ENCODE data around the gene PLXND1. TPM values are rescaled to one million over a fixed set of nuclear protein-coding genes. Genes with fewer than 3 reads are reported as not detected.
"Not testable (repeated sequence)": the region's sequence is repeated elsewhere in the genome, so short reads cannot be mapped to it uniquely, and the experiment has no call there.

PLXND1 gene
- total RNA-seq, 1 donor from 2014 or later = 9.0 TPM

- Mint-ChIP-seq H3K4me3 (no peak overlapping the region), H3K27ac (peak overlapping the region; percentile 78), H3K36me3 (no peaks in the 10 kb centered on the region), H3K9me3 (no peaks in the 10 kb centered on the region), H3K4me1 (peaks cover 35% of the 10 kb centered on the region), H3K27me3 (ENCODE audit: insufficient read depth, low read depth) (peaks cover 16% of the 10 kb centered on the region)
- H3K27ac ChIP-seq = no peak overlapping the region
- TF ChIP-seq CTCF (IDR thresholded peaks at IDR 0.05) (no peak), EZH2phosphoT487 (IDR thresholded peaks at IDR 0.05) (no peak), EZH2 (IDR thresholded peaks at IDR 0.05) (no peak)
- no peaks in the 10 kb centered on the region for H3K79me2 ChIP-seq (ENCODE audit: low read depth)
- no peaks in the 10 kb centered on the region for H4K20me1 ChIP-seq (ENCODE audit: low read depth)
- no peak overlapping the region for H2AFZ ChIP-seq (replicated peaks)
- no peak overlapping the region for H3K4me3 ChIP-seq
- H3K36me3 ChIP-seq = no peaks in the 10 kb centered on the region
- H3K9me3 ChIP-seq (ENCODE audit: low read depth) = no peaks in the 10 kb centered on the region
- H3F3A ChIP-seq (ENCODE audit: low read depth) = peaks cover 2% of the 10 kb centered on the region
- peaks cover 15% of the 10 kb centered on the region for H3K4me1 ChIP-seq
- no peak overlapping the region for H3K4me2 ChIP-seq
- no peak overlapping the region for H3K9ac ChIP-seq
- no peaks in the 10 kb centered on the region for H3K27me3 ChIP-seq
- no peak for DNase-seq (ENCODE audit: low spot score)
These were observed 57.3 kb downstream of the PLXND1 start for GRCh38 chr3:129549006-129549800.

- Histone ChIP-seq H3K4me2 (no peak overlapping the region), H3K27me3 (no peaks in the 10 kb centered on the region), H3K4me3 (no peak overlapping the region), H3K79me2 (ENCODE audit: low read depth) (no peaks in the 10 kb centered on the region), H4K20me1 (ENCODE audit: low read depth) (no peaks in the 10 kb centered on the region), H2AFZ (replicated peaks) (no peak overlapping the region), H3K9ac (no peak overlapping the region), H3F3A (ENCODE audit: low read depth) (no peaks in the 10 kb centered on the region), H3K27ac (no peak overlapping the region), H3K4me1 (peaks cover 9% of the 10 kb centered on the region), H3K36me3 (no peaks in the 10 kb centered on the region), H3K9me3 (ENCODE audit: low read depth) (no peaks in the 10 kb centered on the region)
- DNase-seq (ENCODE audit: low spot score) = no peak
- TF ChIP-seq CTCF (IDR thresholded peaks at IDR 0.05) (no peak), EZH2 (IDR thresholded peaks at IDR 0.05) (no peak), EZH2phosphoT487 (IDR thresholded peaks at IDR 0.05) (no peak)
- H3K4me3 Mint-ChIP-seq = no peak overlapping the region
- peaks cover 33% of the 10 kb centered on the region for H3K4me1 Mint-ChIP-seq
- H3K27ac Mint-ChIP-seq = peak overlapping the region; percentile 89
- H3K9me3 Mint-ChIP-seq = no peaks in the 10 kb centered on the region
- no peaks in the 10 kb centered on the region for H3K36me3 Mint-ChIP-seq
- peaks cover 16% of the 10 kb centered on the region for H3K27me3 Mint-ChIP-seq (ENCODE audit: insufficient read depth, low read depth)
These were observed 58.1 kb downstream of the PLXND1 start for GRCh38 chr3:129548104-129548965.

- Mint-ChIP-seq H3K4me1 (peaks cover 25% of the 10 kb centered on the region), H3K27me3 (ENCODE audit: insufficient read depth, low read depth) (peaks cover 11% of the 10 kb centered on the region), H3K27ac (no peak overlapping the region), H3K36me3 (no peaks in the 10 kb centered on the region), H3K4me3 (no peak overlapping the region), H3K9me3 (no peaks in the 10 kb centered on the region)
- TF ChIP-seq CTCF (IDR thresholded peaks at IDR 0.05) (no peak), EZH2 (IDR thresholded peaks at IDR 0.05) (no peak), EZH2phosphoT487 (IDR thresholded peaks at IDR 0.05) (no peak)
- Histone ChIP-seq H3K36me3 (no peaks in the 10 kb centered on the region), H3K4me3 (no peak overlapping the region), H3K9me3 (ENCODE audit: low read depth) (no peaks in the 10 kb centered on the region), H3K9ac (no peak overlapping the region), H3K79me2 (ENCODE audit: low read depth) (no peaks in the 10 kb centered on the region), H3K27ac (no peak overlapping the region), H4K20me1 (ENCODE audit: low read depth) (no peaks in the 10 kb centered on the region), H3K4me2 (no peak overlapping the region), H2AFZ (replicated peaks) (no peak overlapping the region), H3F3A (ENCODE audit: low read depth) (no peaks in the 10 kb centered on the region), H3K4me1 (no peaks in the 10 kb centered on the region), H3K27me3 (no peaks in the 10 kb centered on the region)
- DNase-seq (ENCODE audit: low spot score) = no peak
These were observed 59.2 kb downstream of the PLXND1 start for GRCh38 chr3:129547241-129547640.

GRCh38 chr3:129545951-129546350, 60.5 kb downstream of the PLXND1 start:
- H3K4me3 ChIP-seq; H3K9ac ChIP-seq; H3K4me1 ChIP-seq; H3K79me2 ChIP-seq (ENCODE audit: low read depth); H3K27ac ChIP-seq; H3K27me3 ChIP-seq; H3K9me3 Mint-ChIP-seq; H3K36me3 Mint-ChIP-seq; H3K36me3 ChIP-seq; DNase-seq (ENCODE audit: low spot score); H2AFZ ChIP-seq (replicated peaks); H4K20me1 ChIP-seq (ENCODE audit: low read depth); H3K27me3 Mint-ChIP-seq (ENCODE audit: insufficient read depth, low read depth); H3K27ac Mint-ChIP-seq; H3K9me3 ChIP-seq (ENCODE audit: low read depth); H3K4me2 ChIP-seq; H3K4me3 Mint-ChIP-seq; H3F3A ChIP-seq (ENCODE audit: low read depth): not testable (repeated sequence)
- peaks cover 15% of the 10 kb centered on the region for H3K4me1 Mint-ChIP-seq

Measured in neural progenitor cell (in vitro differentiated cells).